Measurements from ENCODE around the gene TMEM107.
A peak's percentile ranks its signal among the peaks of the same experiment; 100 is the strongest.
"Not testable (repeated sequence)": the region's sequence is repeated elsewhere in the genome, so short reads cannot be mapped to it uniquely, and the experiment has no call there.

TMEM107 gene

DNA sequence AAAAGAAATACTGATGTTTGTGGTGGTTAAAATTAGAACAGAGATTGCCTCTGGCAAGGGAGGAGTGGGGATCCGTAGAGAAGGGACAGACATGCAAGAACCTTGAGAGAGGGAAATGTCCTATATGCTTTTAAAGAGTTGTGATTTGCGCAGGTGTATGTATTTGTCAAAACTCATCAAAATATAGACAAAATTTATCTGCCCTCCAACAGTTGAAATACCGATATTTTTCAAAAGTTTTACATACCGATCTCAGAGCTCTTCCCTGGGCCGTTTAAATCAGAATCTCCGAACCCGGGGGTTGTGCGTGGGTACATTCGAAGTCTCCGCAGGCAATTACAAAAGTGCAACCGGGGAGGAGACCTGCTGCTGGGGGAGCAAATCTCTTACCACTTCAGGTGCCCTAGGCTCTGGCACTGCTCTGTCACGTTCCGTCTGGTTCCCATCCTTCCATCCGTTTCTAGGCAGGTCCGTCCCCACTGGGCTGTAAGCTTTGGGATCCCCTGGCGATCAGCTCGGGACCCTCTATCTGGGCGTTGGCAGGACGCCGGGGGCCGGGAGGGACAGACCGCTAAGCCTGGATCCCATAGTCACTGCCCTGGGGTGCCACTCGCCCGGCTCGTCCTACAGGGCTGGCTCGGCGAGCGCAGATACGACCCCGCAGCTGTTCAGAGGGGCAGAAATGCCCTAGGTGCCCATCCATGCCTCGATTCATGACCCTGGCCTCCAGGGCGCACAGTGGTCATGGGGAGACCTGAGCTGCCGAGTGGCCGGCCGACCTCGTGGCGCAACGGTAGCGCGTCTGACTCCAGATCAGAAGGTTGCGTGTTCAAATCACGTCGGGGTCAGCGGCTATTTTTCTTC lies 9.6 kb upstream of the TMEM107 start:
- Mint-ChIP-seq H3K27me3 (no peaks in the 10 kb centered on the region), H3K27ac (no peak overlapping the region), H3K4me3 (no peak overlapping the region), H3K4me1 (ENCODE audit: low read depth in 2 of 2) (peaks cover 13 to 16% of the 10 kb centered on the region in 2 donors), H3K9me3 (no peaks in the 10 kb centered on the region), H3K36me3 (ENCODE audit: insufficient read depth) (peaks cover 13% of the 10 kb centered on the region)
- peak; percentile 93 to 97 (median 94) for DNase-seq
- peak; percentile 19 for ATAC-seq (replicated peaks)

DNA sequence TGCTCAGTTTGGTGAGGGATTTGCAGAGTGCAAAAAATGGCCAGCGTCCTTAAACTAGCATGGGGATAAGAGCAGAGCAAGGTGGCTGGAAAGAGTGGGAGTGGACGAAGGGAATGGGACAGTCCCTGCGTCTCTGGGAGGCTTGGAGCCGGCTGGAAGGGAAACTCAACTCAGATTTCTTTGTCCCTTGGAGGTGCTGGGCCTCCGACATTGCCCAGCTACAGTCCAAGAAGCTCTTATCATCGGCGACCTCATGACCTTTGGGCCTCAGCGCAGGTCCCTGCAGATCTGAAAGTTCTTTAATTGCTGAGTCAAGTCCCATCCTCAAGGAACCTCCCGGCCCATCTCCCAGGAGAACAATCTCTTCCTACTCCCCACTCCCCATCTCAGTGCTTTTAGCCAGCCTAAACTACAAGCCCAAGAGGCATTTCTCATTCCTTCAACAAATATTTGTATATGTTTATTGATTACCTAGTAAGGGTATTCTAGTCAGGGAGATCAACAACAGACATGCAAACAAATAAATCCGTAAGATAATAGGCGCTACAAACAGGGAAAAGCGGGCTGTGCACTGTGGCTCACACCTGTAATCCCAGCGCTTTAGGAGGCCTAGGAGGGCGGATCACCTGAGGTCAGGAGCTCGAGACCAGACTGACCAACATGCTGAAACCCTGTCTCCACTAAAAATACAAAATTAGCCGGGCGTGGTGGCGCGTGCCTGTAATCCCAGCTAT lies 985 bp upstream of the TMEM107 start:
- ATAC-seq (replicated peaks) = no peak
- H3K4me1 Mint-ChIP-seq (ENCODE audit: low read depth in 2 of 2) = peaks cover 33 to 36% of the 10 kb centered on the region in 2 donors

GRCh38 chr17:8175795-8176196 lies 384 bp downstream of the TMEM107 start:
- peak overlapping the region; percentile 92 to 97 for H3K27ac Mint-ChIP-seq
- H3K4me3 Mint-ChIP-seq = peak overlapping the region; percentile 96 to 97
- H3K9me3 Mint-ChIP-seq = no peaks in the 10 kb centered on the region
- no peaks in the 10 kb centered on the region for H3K27me3 Mint-ChIP-seq
- DNase-seq (no peak), ATAC-seq (replicated peaks) (no peak)
- H3K36me3 Mint-ChIP-seq (ENCODE audit: insufficient read depth) = peaks cover 33% of the 10 kb centered on the region
- H3K4me1 Mint-ChIP-seq (ENCODE audit: low read depth in 2 of 2) = peaks cover 30 to 41% of the 10 kb centered on the region in 2 donors

More for the DNA sequence above, 985 bp upstream of the TMEM107 start:
- Mint-ChIP-seq H3K27ac (peak overlapping the region; percentile 92 to 97), H3K9me3 (no peaks in the 10 kb centered on the region), H3K36me3 (ENCODE audit: insufficient read depth) (peaks cover 30% of the 10 kb centered on the region), H3K4me3 (peak overlapping the region; percentile 96 to 97), H3K27me3 (no peaks in the 10 kb centered on the region)
- no peak for DNase-seq

DNA sequence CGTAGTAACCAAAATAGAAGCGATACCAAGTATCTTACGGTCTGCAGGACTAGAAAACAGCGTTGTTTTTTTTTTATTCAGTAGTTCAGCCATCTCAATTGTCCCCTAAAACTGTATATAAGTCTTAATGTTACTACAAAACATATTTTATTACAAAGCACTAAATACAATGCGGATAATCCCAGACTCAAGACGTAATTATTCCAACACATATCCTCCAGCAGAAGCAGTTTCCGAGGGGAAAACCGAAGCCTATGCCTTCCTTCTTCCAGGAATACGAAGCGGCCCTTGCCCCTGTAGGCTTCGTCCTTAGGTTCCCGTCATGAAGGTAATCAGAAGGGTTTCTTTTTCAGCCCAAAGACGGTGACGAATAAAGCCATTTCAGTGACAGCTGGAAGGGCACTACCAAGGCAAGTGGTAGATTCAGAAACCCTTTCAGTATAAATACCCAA lies 2.3 kb downstream of the TMEM107 start:
- DNase-seq (no peak), ATAC-seq (replicated peaks) (no peak)
- Mint-ChIP-seq H3K4me1 (ENCODE audit: low read depth in 2 of 2) (peaks cover 30 to 41% of the 10 kb centered on the region in 2 donors), H3K27ac (peak overlapping the region; percentile 100), H3K36me3 (ENCODE audit: insufficient read depth) (peaks cover 36% of the 10 kb centered on the region), H3K27me3 (no peaks in the 10 kb centered on the region), H3K9me3 (no peaks in the 10 kb centered on the region), H3K4me3 (peak overlapping the region; percentile 76 to 82)

- Mint-ChIP-seq H3K4me1 (ENCODE audit: low read depth in 2 of 2) (peaks cover 30 to 41% of the 10 kb centered on the region in 2 donors), H3K9me3 (no peaks in the 10 kb centered on the region), H3K4me3 (peak overlapping the region; percentile 76 to 82), H3K36me3 (ENCODE audit: insufficient read depth) (peaks cover 36% of the 10 kb centered on the region), H3K27ac (peak overlapping the region; percentile 100), H3K27me3 (no peaks in the 10 kb centered on the region)
- DNase-seq = peak; percentile 77 to 82 (median 78)
- peak; percentile 83 for ATAC-seq (replicated peaks)
Observed at GRCh38 chr17:8173056-8173870, 2.9 kb downstream of the TMEM107 start.

DNA sequence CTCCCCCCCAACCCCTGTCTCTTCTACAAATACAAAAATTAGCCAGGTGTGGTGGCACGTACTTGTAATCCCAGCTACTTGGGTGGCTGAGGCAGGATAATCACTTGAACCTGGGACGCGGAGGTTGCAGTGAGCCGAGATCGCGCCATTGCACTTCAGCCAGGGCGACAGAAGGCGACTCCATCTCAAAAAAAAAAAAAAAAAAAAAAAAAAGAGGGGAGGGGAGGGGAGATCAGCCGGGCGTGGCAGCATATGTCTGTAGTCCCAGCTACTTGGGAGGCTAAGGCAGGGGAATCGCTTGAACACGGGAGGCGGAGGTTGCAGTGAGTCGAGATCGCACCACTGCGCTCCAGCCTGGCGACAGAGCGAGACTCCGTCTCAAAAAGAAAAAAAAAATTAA lies 6.0 kb downstream of the TMEM107 start:
- H3K4me1 Mint-ChIP-seq (ENCODE audit: low read depth in 2 of 2) = peaks cover 21 to 26% of the 10 kb centered on the region in 2 donors
- DNase-seq; H3K27me3 Mint-ChIP-seq; H3K4me3 Mint-ChIP-seq; H3K9me3 Mint-ChIP-seq; ATAC-seq (replicated peaks); H3K27ac Mint-ChIP-seq: not testable (repeated sequence)
- peaks cover 29% of the 10 kb centered on the region for H3K36me3 Mint-ChIP-seq (ENCODE audit: insufficient read depth)

GRCh38 chr17:8167526-8167925 lies 8.7 kb downstream of the TMEM107 start:
- Mint-ChIP-seq H3K9me3 (no peaks in the 10 kb centered on the region), H3K4me1 (ENCODE audit: low read depth in 2 of 2) (peaks cover 26 to 27% of the 10 kb centered on the region in 2 donors), H3K27me3 (no peaks in the 10 kb centered on the region), H3K27ac (no peak overlapping the region), H3K36me3 (ENCODE audit: insufficient read depth) (peaks cover 34% of the 10 kb centered on the region), H3K4me3 (no peak overlapping the region)
- DNase-seq = no peak
- no peak for ATAC-seq (replicated peaks)

DNA sequence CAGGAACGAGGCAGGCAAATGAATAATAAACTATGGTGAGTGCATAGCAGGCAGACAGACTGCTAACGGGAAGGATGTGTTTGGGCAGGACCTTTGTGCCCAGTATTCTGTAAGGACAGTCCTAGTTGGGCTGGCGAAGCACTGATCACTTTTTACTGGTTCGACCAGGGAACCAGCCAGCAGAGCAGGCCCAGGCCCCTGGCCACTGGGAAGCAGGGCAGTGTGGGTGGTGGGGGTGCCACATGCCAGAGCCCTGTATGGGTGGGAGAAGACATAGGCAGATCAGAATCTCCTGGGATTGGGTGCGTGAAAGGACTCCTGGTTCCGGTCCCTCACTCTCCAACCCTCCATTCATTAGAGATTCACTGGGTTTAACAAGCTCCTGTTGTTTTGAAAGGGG lies 9.4 kb downstream of the TMEM107 start:
- Mint-ChIP-seq H3K4me1 (ENCODE audit: low read depth in 2 of 2) (peaks cover 23 to 26% of the 10 kb centered on the region in 2 donors), H3K9me3 (no peaks in the 10 kb centered on the region), H3K27ac (no peak overlapping the region), H3K27me3 (no peaks in the 10 kb centered on the region), H3K4me3 (no peak overlapping the region), H3K36me3 (ENCODE audit: insufficient read depth) (peaks cover 34% of the 10 kb centered on the region)
- DNase-seq (no peak), ATAC-seq (replicated peaks) (no peak)

DNA sequence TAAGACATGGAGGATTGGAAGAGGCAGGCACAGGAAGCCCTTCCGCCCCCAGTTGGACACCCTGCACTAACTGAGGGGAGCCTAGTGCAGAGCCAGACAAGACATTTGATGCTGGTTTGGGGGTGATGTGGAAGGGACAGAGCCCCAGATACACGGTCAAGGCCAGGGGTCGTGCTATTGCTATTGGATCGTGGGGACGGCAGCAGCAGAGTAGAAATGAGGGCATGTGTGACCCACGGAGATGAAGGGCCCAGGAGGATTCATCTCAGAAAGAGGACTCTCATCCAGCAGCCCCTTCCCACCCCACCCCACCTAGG lies 11.4 kb downstream of the TMEM107 start:
- Mint-ChIP-seq H3K4me3 (peak overlapping the region; percentile 86 to 89), H3K27ac (peak overlapping the region in 1 of 2 donors; percentile 97), H3K9me3 (no peaks in the 10 kb centered on the region), H3K36me3 (ENCODE audit: insufficient read depth) (peaks cover 49% of the 10 kb centered on the region), H3K27me3 (no peaks in the 10 kb centered on the region), H3K4me1 (ENCODE audit: low read depth in 2 of 2) (peaks cover 39 to 43% of the 10 kb centered on the region in 2 donors)
- DNase-seq (no peak), ATAC-seq (replicated peaks) (no peak)

DNA sequence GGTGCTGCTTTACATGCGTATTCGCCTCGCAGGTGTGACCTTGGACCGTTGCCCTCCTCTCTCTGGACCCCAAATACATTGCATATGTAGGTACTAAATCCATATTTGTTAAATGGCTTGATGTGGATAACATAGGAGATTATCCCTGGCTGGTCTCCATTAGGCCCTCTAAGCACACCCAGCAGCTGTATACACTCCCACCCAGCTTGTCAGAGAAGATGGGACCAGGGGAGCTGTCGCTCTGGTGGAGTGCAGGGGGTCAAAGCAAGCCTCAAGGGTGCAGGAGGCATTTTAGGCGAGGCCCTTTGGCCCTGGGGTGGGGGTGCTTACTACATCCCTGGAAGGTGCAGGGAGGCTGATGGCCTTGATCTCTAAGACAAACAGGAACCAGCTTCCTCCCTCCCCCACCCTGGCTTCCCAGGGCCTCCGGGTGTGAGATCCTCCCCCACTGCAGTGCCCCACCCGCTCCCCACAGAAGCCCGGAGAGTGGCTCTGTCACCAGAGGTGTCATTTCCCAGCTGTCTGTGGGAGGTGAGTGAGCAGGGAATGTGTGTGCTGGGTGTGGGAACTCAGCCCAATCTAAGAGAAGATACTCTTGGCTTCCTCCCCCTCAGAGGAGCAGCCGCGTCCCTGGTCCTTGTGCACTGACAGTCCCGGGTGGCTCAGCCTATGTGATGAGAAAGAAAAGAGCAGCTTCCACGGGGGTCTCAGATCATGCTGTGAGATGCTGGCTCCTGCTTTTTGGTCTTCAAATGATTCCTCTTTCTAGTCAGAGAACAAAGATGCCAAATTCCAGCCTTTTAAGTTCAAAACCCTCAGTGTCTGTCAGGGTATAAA lies 12.0 kb downstream of the TMEM107 start:
- Mint-ChIP-seq H3K27ac (peak overlapping the region in 1 of 2 donors; percentile 97), H3K4me3 (peak overlapping the region; percentile 86 to 89), H3K9me3 (no peaks in the 10 kb centered on the region), H3K36me3 (ENCODE audit: insufficient read depth) (peaks cover 51% of the 10 kb centered on the region), H3K4me1 (ENCODE audit: low read depth in 2 of 2) (peaks cover 43 to 49% of the 10 kb centered on the region in 2 donors), H3K27me3 (no peaks in the 10 kb centered on the region)
- DNase-seq (peak; percentile 68 to 81 (median 70)), ATAC-seq (replicated peaks) (peak; percentile 68)

DNA sequence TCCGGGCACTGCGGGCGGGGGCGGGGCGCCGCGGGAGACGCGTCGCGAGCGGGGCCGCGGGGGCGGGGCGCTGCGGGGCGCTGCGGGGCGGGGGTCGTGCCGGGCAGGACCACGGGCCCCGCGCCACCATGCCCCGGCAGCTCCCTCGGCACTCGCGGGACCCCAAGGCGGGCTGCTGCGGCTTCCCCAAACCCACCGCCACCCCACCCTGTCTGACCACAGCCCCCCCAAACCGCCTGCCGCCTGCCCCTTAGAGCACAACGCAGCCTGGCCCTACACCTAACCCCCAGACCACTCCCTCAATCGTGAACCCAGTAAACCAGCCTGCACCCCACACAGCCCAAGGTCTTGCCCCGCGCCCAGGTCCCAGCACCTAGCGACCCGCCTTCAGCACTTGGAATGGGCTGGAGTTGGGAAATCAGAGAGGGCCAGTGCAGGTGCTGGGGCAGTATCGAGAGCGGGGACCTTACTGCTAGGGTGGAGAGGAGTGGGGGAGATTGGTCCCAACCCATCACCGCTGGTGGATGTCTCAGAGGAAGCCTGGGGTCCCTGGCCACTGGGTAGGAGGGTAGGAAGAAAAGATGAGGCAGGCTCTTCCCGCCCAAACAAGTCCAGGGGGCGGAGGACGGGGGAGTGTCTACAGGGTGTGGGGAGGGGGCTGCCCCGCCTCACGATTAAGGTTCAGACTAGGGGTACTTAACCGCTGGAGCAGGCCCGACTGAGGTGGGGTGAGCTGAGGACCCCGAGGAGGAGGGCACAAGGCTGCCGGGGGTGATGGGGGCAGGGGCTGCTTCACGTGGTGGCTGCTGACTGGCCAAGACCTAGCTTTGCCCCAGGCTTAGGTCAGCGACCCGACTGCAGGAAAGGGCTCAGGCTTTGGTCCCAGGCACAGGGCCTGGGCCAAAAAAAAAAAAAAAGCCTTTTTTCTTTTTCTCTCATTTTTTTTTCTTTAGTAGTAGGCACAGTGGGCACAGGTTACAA lies 12.9 kb downstream of the TMEM107 start:
- ATAC-seq (replicated peaks) (peak; percentile 18), DNase-seq (peak in 2 of 3 experiments; percentile 15 to 30)
- H3K4me1 Mint-ChIP-seq (ENCODE audit: low read depth in 2 of 2) = peaks cover 49 to 56% of the 10 kb centered on the region in 2 donors
- no peaks in the 10 kb centered on the region for H3K9me3 Mint-ChIP-seq
- H3K27me3 Mint-ChIP-seq = no peaks in the 10 kb centered on the region
- peak overlapping the region; percentile 86 to 89 for H3K4me3 Mint-ChIP-seq
- peaks cover 58% of the 10 kb centered on the region for H3K36me3 Mint-ChIP-seq (ENCODE audit: insufficient read depth)
- H3K27ac Mint-ChIP-seq = peak overlapping the region in 1 of 2 donors; percentile 97
